HepG2 (cell line): ENCODE measurements around the gene ERBB4. TPM values are rescaled to one million over a fixed set of nuclear protein-coding genes. Genes with fewer than 3 reads are reported as not detected.

Experiments
- ATAC-seq: fragments of 200-7000 bp; cut with Tn5 transposase; 3 replicates; pipeline ENCODE4 v1.9.1; 2020; ENCODE audit warnings: mild to moderate bottlenecking, moderate library complexity
- BruUV-seq: library from RNA; stranded (reverse); fragments of 400-500 nt; replicated peaks from 2 replicates; lab custom pipeline; 2021; lab: Mats Ljungman, UMichigan
- CTCF ChIA-PET: fragments of 300-600 bp; formaldehyde crosslinking; extraction: SDS; loops from one replicate; lab custom pipeline; 2021; ENCODE audit warnings: low total read pairs, inconsistent platforms, low intra/inter-chr PET ratio; lab: Yijun Ruan, JAX
- POLR2A ChIA-PET: fragments of 350-600 bp; sonication (Branson Sonifier 250); formaldehyde crosslinking; loops from one replicate; lab custom pipeline; 2020; ENCODE audit warnings: antibody characterized with exemption, inconsistent platforms; lab: Yijun Ruan, JAX
- DNase-seq: peaks from one replicate; pipeline ENCODE4 v3.0.0-alpha.2; 2015; ENCODE audit warnings: low spot score
- FAIRE-seq: peaks from 3 replicates; lab custom pipeline; 2011; peaks lifted over from hg19 to GRCh38; lab: Jason Lieb, UNC
- H2AFZ ChIP-seq: one replicate; pipeline ENCODE4 v1.6.1; 2011; ENCODE audit warnings: low read length, inconsistent platforms
- H3K27ac ChIP-seq: fragments of 300-600 bp; 3 replicates; pipeline ENCODE4 v1.8.0; 2011; ENCODE audit warnings: mixed run types, mild to moderate bottlenecking, mixed read lengths, low read length, inconsistent platforms; ENCODE audit not compliant: insufficient read depth; ENCODE audit errors: extremely low read length
- H3K27me3 ChIP-seq, 2 experiments: fragments of 200-600 bp in 1 of 2; 2 replicates in 1 of 2; 3 replicates in 1 of 2; pipeline versions ENCODE4 v1.6.0 to v1.8.0; 2011; ENCODE audit warnings: low read length in 2 of 2, mild to moderate bottlenecking in 2 of 2, moderate library complexity in 2 of 2, inconsistent platforms in 1 of 2; ENCODE audit not compliant: insufficient read depth in 2 of 2, control insufficient read depth in 1 of 2
- H3K36me3 ChIP-seq, 2 experiments: fragments of 200-600 bp in 1 of 2; replicated peaks in 1 of 2; 2 replicates in 1 of 2; 3 replicates in 1 of 2; pipeline versions ENCODE4 v1.5.1 to v1.8.0; 2011; ENCODE audit warnings: low read length in 2 of 2, inconsistent platforms in 1 of 2; ENCODE audit not compliant: insufficient read depth in 2 of 2, control insufficient read depth in 1 of 2
- H3K4me1 ChIP-seq: 2 replicates; pipeline ENCODE4 v1.5.1; 2012; ENCODE audit warnings: low read length, inconsistent platforms; ENCODE audit not compliant: insufficient read depth
- H3K4me2 ChIP-seq: 2 replicates; pipeline ENCODE4 v1.6.0; 2011; ENCODE audit warnings: low read depth, low read length, inconsistent platforms
- H3K4me3 ChIP-seq, 3 experiments: fragments of 200-600 bp in 1 of 3; sonication (generic), shearing (Covaris generic) in 1 of 3; replicated peaks in 1 of 3; 2 replicates each; pipeline ENCODE4 v1.5.1; 2011 to 2016; ENCODE audit warnings: low read length in 3 of 3, inconsistent platforms in 2 of 3, low read depth in 2 of 3, mild to moderate bottlenecking in 2 of 3, control low read depth in 1 of 3, mixed read lengths in 1 of 3; ENCODE audit not compliant: insufficient read depth in 1 of 3
- H3K79me2 ChIP-seq: one replicate; pipeline ENCODE4 v1.6.1; 2011; ENCODE audit warnings: low read length, inconsistent platforms; ENCODE audit not compliant: insufficient read depth
- H3K9ac ChIP-seq: 2 replicates; pipeline ENCODE4 v1.6.0; 2011; ENCODE audit warnings: mild to moderate bottlenecking, low read depth, low read length, inconsistent platforms; ENCODE audit not compliant: insufficient read depth
- H3K9me3 ChIP-seq: 2 replicates; pipeline ENCODE4 v1.5.1; 2012; ENCODE audit warnings: mild to moderate bottlenecking, low read length
- H4K20me1 ChIP-seq: 2 replicates; pipeline ENCODE4 v1.6.0; 2011; ENCODE audit warnings: inconsistent platforms, mild to moderate bottlenecking, low read length, moderate library complexity; ENCODE audit not compliant: insufficient read depth
- CHD4 ChIP-seq: fragments of 200-600 bp; sonication (generic); IDR thresholded peaks from 2 replicates; pipeline ENCODE4 v1.7.0; 2017; ENCODE audit warnings: mild to moderate bottlenecking, low read length, borderline replicate concordance
- ELF4 ChIP-seq: sonication (generic); formaldehyde crosslinking; IDR thresholded peaks from 2 replicates; pipeline ENCODE4 v1.5.0; 2020; ENCODE audit warnings: missing genetic modification reagents, mild to moderate bottlenecking, moderate library complexity, borderline replicate concordance
- KDM2A ChIP-seq: sonication (generic); formaldehyde crosslinking; IDR thresholded peaks from 2 replicates; pipeline ENCODE4 v1.4.0; 2020; ENCODE audit warnings: low read depth, missing genetic modification reagents, borderline replicate concordance
- KLF11 ChIP-seq: IDR thresholded peaks from 2 replicates; pipeline ENCODE4 v1.6.1; 2016; ENCODE audit warnings: missing compliant biosample characterization
- NFE2L1 ChIP-seq: sonication (generic); formaldehyde crosslinking; IDR thresholded peaks from 2 replicates; pipeline ENCODE4 v1.4.0; 2020; ENCODE audit warnings: missing genetic modification reagents, mild to moderate bottlenecking, borderline replicate concordance
- NFKBIZ ChIP-seq: IDR thresholded peaks from 2 replicates; pipeline ENCODE4 v1.6.1; 2018; ENCODE audit warnings: missing genetic modification reagents, missing compliant biosample characterization
- NR2F2 ChIP-seq: IDR thresholded peaks from 2 replicates; pipeline ENCODE4 v1.6.1; 2012; ENCODE audit warnings: low read depth, inconsistent platforms, borderline replicate concordance
- PAX8 ChIP-seq: sonication (generic); formaldehyde crosslinking; IDR thresholded peaks from 2 replicates; pipeline ENCODE4 v1.8.0; 2022; ENCODE audit warnings: mild to moderate bottlenecking, missing genetic modification reagents, borderline replicate concordance
- TGIF2 ChIP-seq: IDR thresholded peaks from 2 replicates; pipeline ENCODE4 v1.6.1; 2016; ENCODE audit warnings: control low read depth, missing compliant biosample characterization
- ZNF12 ChIP-seq: sonication (generic); formaldehyde crosslinking; IDR thresholded peaks from 2 replicates; pipeline ENCODE4 v1.5.0; 2020; ENCODE audit warnings: missing genetic modification reagents
- ZNF543 ChIP-seq: sonication (generic); formaldehyde crosslinking; IDR thresholded peaks from 2 replicates; pipeline ENCODE4 v1.4.0; 2020; ENCODE audit warnings: mild to moderate bottlenecking, missing genetic modification reagents
- ZNF549 ChIP-seq: sonication (generic); formaldehyde crosslinking; IDR thresholded peaks from 2 replicates; pipeline ENCODE4 v1.5.0; 2020; ENCODE audit warnings: missing genetic modification reagents
- ZNF772 ChIP-seq: sonication (generic); formaldehyde crosslinking; IDR thresholded peaks from 2 replicates; pipeline ENCODE4 v1.5.0; 2020; ENCODE audit warnings: mild to moderate bottlenecking, missing genetic modification reagents
- ZSCAN22 ChIP-seq: sonication (generic); formaldehyde crosslinking; IDR thresholded peaks from 2 replicates; pipeline ENCODE4 v1.4.0; 2020; ENCODE audit warnings: mild to moderate bottlenecking, missing genetic modification reagents
- WGBS: methylation state at CpG from one replicate; pipeline ENCODE4 v1.1.6; 2017; ENCODE audit warnings: low lambda C conversion rate; 5-methylcytosine and 5-hydroxymethylcytosine counted together
- in situ Hi-C: cut with HindIII; loops from 2 replicates; pipeline ENCODE4 v1.10.0; 2017; ENCODE audit warnings: low pct_unique_long_range_greater_than_20kb; ENCODE audit not compliant: extremely low pct_ligation_motif_present
- intact Hi-C: fragments of 100-400 bp; cut with micrococcal nuclease; formaldehyde crosslinking; loops from one replicate; pipeline ENCODE4 v1.10.0; 2022; ENCODE audit not compliant: unreplicated experiment
- polyA plus RNA-seq, 8 experiments: library from polyadenylated mRNA; depleted of rRNA in 3 of 8; stranded (reverse) in 7 of 8; unstranded in 1 of 8; fragments of >200 nt; fragmentation: Illumina TruSeq in 4 of 8; extraction: Trizol in 4 of 8; gene quantifications; 2 replicates each; pipeline versions ENCODE4 v1.2.1 to v1.2.3, GENCODE V29; 2011 to 2016; ENCODE audit warnings: low read depth in 4 of 8, missing spikeins in 1 of 8, mixed read lengths in 1 of 8; ENCODE audit not compliant: insufficient read depth in 1 of 8
- total RNA-seq, 5 experiments: library from RNA; depleted of rRNA; stranded (reverse); fragments of >200 nt; fragmentation: Illumina TruSeq; extraction: Trizol; gene quantifications; 2 replicates each; pipeline ENCODE4 v1.2.3, GENCODE V29; 2016; ENCODE audit warnings: low read depth in 1 of 5
- TF ChIP-seq, protein P1 (sequence below): sonication (generic); formaldehyde crosslinking; IDR thresholded peaks from 2 replicates; pipeline ENCODE4 v1.5.0; 2020; ENCODE audit warnings: missing genetic modification reagents
- TF ChIP-seq, protein P2 (sequence below): sonication (generic); formaldehyde crosslinking; IDR thresholded peaks from 2 replicates; pipeline ENCODE4 v1.4.0; 2020; ENCODE audit warnings: missing genetic modification reagents
- TF ChIP-seq, protein P3 (sequence below): fragments of 450-650 bp; IDR thresholded peaks from 2 replicates; pipeline ENCODE4 v1.6.1; 2016

Gene ERBB4
- total and polyA plus RNA-seq, 2 of the 13 experiments (the other 11 are each of a cell fraction or from before 2014, with no cell fraction given): not detected

DNA sequence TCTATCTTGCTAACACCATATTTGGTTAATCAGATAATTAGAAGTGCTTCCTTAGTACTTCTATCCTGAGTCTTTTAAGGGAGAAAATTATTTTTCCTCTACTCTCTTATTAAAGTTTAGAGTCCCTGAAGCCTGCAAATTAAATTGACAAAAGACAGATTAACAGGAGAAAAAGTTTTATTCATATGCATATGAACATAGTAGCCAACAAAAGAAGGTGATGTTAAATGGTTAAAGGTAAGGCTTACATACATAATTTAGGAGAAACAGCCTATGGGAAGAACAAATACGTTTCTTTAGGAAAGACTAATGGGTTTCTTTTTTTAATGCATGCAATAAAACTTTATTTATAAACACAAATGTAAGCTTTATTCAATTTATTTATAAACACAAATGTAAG, 1177.2 kb downstream of the ERBB4 start:
- in situ Hi-C loops (no loop called here), intact Hi-C loops (no loop called here)
- Histone ChIP-seq H3K4me2 (no peak overlapping the region), H3K4me1 (no peaks in the 10 kb centered on the region), H3K27ac (no peak overlapping the region), H3K79me2 (no peaks in the 10 kb centered on the region), H2AFZ (no peak overlapping the region), H3K4me3 (no peak overlapping the region), H3K27me3 (no peaks in the 10 kb centered on the region), H4K20me1 (no peaks in the 10 kb centered on the region), H3K9ac (no peak overlapping the region), H3K36me3 (no peaks in the 10 kb centered on the region), H3K9me3 (no peaks in the 10 kb centered on the region)
- TF ChIP-seq ZNF543 (CRISPR knock-in tag) (no peak), NFE2L1 (CRISPR knock-in tag) (no peak), PAX8 (CRISPR knock-in tag) (no peak), ZNF549 (CRISPR knock-in tag) (no peak), ZNF772 (CRISPR knock-in tag) (no peak), KLF11 (CRISPR knock-in tag) (no peak), CHD4 (no peak), ZSCAN22 (CRISPR knock-in tag) (no peak), NFKBIZ (CRISPR knock-in tag) (no peak), KDM2A (CRISPR knock-in tag) (no peak), NR2F2 (no peak), TGIF2 (CRISPR knock-in tag) (no peak), ELF4 (no peak), ZNF12 (CRISPR knock-in tag) (no peak)
- TF ChIP-seq, protein P1, sequence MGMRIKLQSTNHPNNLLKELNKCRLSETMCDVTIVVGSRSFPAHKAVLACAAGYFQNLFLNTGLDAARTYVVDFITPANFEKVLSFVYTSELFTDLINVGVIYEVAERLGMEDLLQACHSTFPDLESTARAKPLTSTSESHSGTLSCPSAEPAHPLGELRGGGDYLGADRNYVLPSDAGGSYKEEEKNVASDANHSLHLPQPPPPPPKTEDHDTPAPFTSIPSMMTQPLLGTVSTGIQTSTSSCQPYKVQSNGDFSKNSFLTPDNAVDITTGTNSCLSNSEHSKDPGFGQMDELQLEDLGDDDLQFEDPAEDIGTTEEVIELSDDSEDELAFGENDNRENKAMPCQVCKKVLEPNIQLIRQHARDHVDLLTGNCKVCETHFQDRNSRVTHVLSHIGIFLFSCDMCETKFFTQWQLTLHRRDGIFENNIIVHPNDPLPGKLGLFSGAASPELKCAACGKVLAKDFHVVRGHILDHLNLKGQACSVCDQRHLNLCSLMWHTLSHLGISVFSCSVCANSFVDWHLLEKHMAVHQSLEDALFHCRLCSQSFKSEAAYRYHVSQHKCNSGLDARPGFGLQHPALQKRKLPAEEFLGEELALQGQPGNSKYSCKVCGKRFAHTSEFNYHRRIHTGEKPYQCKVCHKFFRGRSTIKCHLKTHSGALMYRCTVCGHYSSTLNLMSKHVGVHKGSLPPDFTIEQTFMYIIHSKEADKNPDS (CRISPR knock-in tag): no peak
- TF ChIP-seq, protein P2, sequence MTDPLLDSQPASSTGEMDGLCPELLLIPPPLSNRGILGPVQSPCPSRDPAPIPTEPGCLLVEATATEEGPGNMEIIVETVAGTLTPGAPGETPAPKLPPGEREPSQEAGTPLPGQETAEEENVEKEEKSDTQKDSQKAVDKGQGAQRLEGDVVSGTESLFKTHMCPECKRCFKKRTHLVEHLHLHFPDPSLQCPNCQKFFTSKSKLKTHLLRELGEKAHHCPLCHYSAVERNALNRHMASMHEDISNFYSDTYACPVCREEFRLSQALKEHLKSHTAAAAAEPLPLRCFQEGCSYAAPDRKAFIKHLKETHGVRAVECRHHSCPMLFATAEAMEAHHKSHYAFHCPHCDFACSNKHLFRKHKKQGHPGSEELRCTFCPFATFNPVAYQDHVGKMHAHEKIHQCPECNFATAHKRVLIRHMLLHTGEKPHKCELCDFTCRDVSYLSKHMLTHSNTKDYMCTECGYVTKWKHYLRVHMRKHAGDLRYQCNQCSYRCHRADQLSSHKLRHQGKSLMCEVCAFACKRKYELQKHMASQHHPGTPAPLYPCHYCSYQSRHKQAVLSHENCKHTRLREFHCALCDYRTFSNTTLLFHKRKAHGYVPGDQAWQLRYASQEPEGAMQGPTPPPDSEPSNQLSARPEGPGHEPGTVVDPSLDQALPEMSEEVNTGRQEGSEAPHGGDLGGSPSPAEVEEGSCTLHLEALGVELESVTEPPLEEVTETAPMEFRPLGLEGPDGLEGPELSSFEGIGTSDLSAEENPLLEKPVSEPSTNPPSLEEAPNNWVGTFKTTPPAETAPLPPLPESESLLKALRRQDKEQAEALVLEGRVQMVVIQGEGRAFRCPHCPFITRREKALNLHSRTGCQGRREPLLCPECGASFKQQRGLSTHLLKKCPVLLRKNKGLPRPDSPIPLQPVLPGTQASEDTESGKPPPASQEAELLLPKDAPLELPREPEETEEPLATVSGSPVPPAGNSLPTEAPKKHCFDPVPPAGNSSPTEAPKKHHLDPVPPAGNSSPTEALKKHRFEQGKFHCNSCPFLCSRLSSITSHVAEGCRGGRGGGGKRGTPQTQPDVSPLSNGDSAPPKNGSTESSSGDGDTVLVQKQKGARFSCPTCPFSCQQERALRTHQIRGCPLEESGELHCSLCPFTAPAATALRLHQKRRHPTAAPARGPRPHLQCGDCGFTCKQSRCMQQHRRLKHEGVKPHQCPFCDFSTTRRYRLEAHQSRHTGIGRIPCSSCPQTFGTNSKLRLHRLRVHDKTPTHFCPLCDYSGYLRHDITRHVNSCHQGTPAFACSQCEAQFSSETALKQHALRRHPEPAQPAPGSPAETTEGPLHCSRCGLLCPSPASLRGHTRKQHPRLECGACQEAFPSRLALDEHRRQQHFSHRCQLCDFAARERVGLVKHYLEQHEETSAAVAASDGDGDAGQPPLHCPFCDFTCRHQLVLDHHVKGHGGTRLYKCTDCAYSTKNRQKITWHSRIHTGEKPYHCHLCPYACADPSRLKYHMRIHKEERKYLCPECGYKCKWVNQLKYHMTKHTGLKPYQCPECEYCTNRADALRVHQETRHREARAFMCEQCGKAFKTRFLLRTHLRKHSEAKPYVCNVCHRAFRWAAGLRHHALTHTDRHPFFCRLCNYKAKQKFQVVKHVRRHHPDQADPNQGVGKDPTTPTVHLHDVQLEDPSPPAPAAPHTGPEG: no peak
- TF ChIP-seq, protein P3, sequence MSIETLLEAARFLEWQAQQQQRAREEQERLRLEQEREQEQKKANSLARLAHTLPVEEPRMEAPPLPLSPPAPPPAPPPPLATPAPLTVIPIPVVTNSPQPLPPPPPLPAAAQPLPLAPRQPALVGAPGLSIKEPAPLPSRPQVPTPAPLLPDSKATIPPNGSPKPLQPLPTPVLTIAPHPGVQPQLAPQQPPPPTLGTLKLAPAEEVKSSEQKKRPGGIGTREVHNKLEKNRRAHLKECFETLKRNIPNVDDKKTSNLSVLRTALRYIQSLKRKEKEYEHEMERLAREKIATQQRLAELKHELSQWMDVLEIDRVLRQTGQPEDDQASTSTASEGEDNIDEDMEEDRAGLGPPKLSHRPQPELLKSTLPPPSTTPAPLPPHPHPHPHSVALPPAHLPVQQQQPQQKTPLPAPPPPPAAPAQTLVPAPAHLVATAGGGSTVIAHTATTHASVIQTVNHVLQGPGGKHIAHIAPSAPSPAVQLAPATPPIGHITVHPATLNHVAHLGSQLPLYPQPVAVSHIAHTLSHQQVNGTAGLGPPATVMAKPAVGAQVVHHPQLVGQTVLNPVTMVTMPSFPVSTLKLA: no peak
- FAIRE-seq (no peak), ATAC-seq (no peak), DNase-seq (no peak)
- no TSS peak for BruUV-seq
- POLR2A ChIA-PET: no interaction called here
- CTCF ChIA-PET: no interaction called here
- 0% methylated on average over 1 of the region's 1 CpG for WGBS
